Panc1 (cell line): Measurements from ENCODE around the gene YTHDF1.

Experiments
- POLR2AphosphoS5 ChIP-seq: IDR thresholded peaks from 2 replicates; pipeline ENCODE4 v1.6.1; 2012; ENCODE audit warnings: mild to moderate bottlenecking, low read depth, low read length, moderate library complexity
- TCF7L2 ChIP-seq: IDR thresholded peaks from 2 replicates; pipeline ENCODE4 v1.6.1; 2011; ENCODE audit warnings: mild to moderate bottlenecking, low read depth, low read length, inconsistent platforms
- TF ChIP-seq, protein P1 (sequence below): fragments of 450-650 bp; IDR thresholded peaks from 2 replicates; pipeline ENCODE4 v1.5.1; 2017; ENCODE audit warnings: mild to moderate bottlenecking
- TF ChIP-seq, protein P2 (sequence below), 2 experiments: IDR thresholded peaks; 2 replicates each; pipeline ENCODE4 v1.6.1; 2011 to 2012; ENCODE audit warnings: low read depth in 2 of 2, control low read depth in 1 of 2, low read length in 1 of 2, mild to moderate bottlenecking in 1 of 2, moderate library complexity in 1 of 2; ENCODE audit not compliant: insufficient read depth in 1 of 2

DNA sequence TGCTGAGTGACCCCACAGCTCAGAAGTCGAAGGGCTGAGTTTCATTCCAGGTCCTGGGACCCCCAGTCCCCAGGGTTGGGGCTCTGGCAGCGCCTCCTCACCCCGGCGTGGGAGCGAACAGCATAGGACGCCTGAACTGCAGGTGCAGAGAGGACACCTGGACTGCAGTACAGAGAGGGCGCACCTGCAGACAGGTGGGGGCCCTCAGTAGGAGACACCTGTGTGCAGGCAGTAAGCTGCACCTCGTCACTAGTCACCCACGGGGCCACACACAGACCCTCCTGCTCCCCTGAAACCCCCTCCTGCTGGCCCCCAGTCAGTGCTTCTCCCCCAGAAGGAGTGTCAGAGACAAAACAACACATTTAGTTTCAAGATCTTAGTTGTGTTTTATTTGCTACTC lies 46.9 kb upstream of the YTHDF1 start:
- TF ChIP-seq POLR2AphosphoS5: no peak
- TF ChIP-seq, protein P1, sequence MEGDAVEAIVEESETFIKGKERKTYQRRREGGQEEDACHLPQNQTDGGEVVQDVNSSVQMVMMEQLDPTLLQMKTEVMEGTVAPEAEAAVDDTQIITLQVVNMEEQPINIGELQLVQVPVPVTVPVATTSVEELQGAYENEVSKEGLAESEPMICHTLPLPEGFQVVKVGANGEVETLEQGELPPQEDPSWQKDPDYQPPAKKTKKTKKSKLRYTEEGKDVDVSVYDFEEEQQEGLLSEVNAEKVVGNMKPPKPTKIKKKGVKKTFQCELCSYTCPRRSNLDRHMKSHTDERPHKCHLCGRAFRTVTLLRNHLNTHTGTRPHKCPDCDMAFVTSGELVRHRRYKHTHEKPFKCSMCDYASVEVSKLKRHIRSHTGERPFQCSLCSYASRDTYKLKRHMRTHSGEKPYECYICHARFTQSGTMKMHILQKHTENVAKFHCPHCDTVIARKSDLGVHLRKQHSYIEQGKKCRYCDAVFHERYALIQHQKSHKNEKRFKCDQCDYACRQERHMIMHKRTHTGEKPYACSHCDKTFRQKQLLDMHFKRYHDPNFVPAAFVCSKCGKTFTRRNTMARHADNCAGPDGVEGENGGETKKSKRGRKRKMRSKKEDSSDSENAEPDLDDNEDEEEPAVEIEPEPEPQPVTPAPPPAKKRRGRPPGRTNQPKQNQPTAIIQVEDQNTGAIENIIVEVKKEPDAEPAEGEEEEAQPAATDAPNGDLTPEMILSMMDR: no peak
- TF ChIP-seq TCF7L2: no peak
- TF ChIP-seq, protein P2, sequence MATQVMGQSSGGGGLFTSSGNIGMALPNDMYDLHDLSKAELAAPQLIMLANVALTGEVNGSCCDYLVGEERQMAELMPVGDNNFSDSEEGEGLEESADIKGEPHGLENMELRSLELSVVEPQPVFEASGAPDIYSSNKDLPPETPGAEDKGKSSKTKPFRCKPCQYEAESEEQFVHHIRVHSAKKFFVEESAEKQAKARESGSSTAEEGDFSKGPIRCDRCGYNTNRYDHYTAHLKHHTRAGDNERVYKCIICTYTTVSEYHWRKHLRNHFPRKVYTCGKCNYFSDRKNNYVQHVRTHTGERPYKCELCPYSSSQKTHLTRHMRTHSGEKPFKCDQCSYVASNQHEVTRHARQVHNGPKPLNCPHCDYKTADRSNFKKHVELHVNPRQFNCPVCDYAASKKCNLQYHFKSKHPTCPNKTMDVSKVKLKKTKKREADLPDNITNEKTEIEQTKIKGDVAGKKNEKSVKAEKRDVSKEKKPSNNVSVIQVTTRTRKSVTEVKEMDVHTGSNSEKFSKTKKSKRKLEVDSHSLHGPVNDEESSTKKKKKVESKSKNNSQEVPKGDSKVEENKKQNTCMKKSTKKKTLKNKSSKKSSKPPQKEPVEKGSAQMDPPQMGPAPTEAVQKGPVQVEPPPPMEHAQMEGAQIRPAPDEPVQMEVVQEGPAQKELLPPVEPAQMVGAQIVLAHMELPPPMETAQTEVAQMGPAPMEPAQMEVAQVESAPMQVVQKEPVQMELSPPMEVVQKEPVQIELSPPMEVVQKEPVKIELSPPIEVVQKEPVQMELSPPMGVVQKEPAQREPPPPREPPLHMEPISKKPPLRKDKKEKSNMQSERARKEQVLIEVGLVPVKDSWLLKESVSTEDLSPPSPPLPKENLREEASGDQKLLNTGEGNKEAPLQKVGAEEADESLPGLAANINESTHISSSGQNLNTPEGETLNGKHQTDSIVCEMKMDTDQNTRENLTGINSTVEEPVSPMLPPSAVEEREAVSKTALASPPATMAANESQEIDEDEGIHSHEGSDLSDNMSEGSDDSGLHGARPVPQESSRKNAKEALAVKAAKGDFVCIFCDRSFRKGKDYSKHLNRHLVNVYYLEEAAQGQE (IDR thresholded peaks at IDR 0.05; ENCODE audit: insufficient read depth in 1 of 2, low read depth in 2 of 2, low read length in 1 of 2): no peak
